Right lobe of liver (tissue), 6 donors: ENCODE measurements around the gene SCARF2. TPM values are rescaled to one million over a fixed set of nuclear protein-coding genes. Genes with fewer than 3 reads are reported as not detected.

ENCODE experiments used
- ATAC-seq, 4 donors: fragments of 200-7000 bp; cut with Tn5 transposase; one replicate each; pipeline ENCODE4 v1.9.1; 2020; ENCODE audit warnings: mild to moderate bottlenecking in 4 of 4, moderate library complexity in 4 of 4
- DNase-seq, 3 donors: peaks; one replicate each; pipeline ENCODE4 v3.0.0-alpha.2; 2020
- H3K27ac ChIP-seq, 3 donors: fragments of 200-600 bp; one replicate each; pipeline ENCODE4 v1.8.0; 2022
- H3K27me3 ChIP-seq, 2 donors: fragments of 200-600 bp; one replicate each; pipeline ENCODE4 v1.8.0; 2022
- H3K36me3 ChIP-seq, 4 donors: fragments of 200-600 bp; sonication (generic) in 1 of 4; one replicate each; pipeline versions ENCODE4 v1.5.1 to v1.8.0; 2017 to 2022; ENCODE audit warnings: control low read depth in 1 of 4
- H3K4me1 ChIP-seq, 4 donors: fragments of 200-600 bp; sonication (generic) in 1 of 4; one replicate each; pipeline versions ENCODE4 v1.5.1 to v1.8.0; 2017 to 2022; ENCODE audit warnings: control low read depth in 1 of 4
- H3K4me3 ChIP-seq, 3 donors: fragments of 200-600 bp; one replicate each; pipeline ENCODE4 v1.8.0; 2022
- H3K9me3 ChIP-seq, 4 donors: fragments of 200-600 bp; sonication (generic) in 1 of 4; one replicate each; pipeline versions ENCODE4 v1.5.1 to v1.8.0; 2017 to 2022; ENCODE audit warnings: control low read depth in 1 of 4
- CTCF ChIP-seq, 4 donors: fragments of 200-600 bp in 3 of 4; fragments of 450-650 bp in 1 of 4; IDR thresholded peaks; one replicate each; pipeline versions ENCODE4 v1.5.1 to v1.8.0; 2016 to 2022; ENCODE audit warnings: antibody characterized with exemption in 4 of 4, mild to moderate bottlenecking in 2 of 4
- POLR2A ChIP-seq: fragments of 450-650 bp; IDR thresholded peaks from one replicate; pipeline ENCODE4 v1.6.1; 2017; ENCODE audit warnings: antibody characterized with exemption, mild to moderate bottlenecking
- WGBS: methylation state at CpG from one replicate; pipeline ENCODE4 v1.1.6; 2018; ENCODE audit warnings: low coverage, low lambda C conversion rate; ENCODE audit not compliant: insufficient coverage; ENCODE audit errors: missing lambda C conversion rate; 5-methylcytosine and 5-hydroxymethylcytosine counted together
- intact Hi-C, 2 donors: fragments of 100-400 bp; cut with DNase I; formaldehyde crosslinking; loops; one replicate each; pipeline versions ENCODE4 v1.11.2 to v1.14.1; 2022
- total RNA-seq, 6 experiments: library from RNA; depleted of rRNA in 2 of 6; stranded (reverse); fragments of >200 nt in 2 of 6; fragmentation: NEBNext Ultra II Directional in 3 of 6; extraction: Animal tissue kit (Norgen Biotek cat#: 25700) in 3 of 6; gene quantifications; one replicate each; pipeline versions ENCODE4 v1.1.0 to v1.2.4, GENCODE V29; 2016 to 2023
- donor health status: DM: no; HTN: yes; CAD: no.
- donor health status: DM: no; HTN: no; CAD: no.
- donor health status: DM: no; HTN: no; CAD: no.
- donor health status: DM: no; HTN: yes; CAD: no.
- donor health status: DM: no; HTN: yes; CAD: no.

SCARF2 gene
- total RNA-seq, 6 experiments from 2014 or later = 1.1 to 3.4 (median 1.8) TPM

- ATAC-seq (no peak), DNase-seq (no peak)
- TF ChIP-seq POLR2A = no peak
- TF ChIP-seq CTCF (IDR thresholded peaks at IDR 0.05) = no peak
- H3K4me3 ChIP-seq = no peak overlapping the region
- no peak overlapping the region for H3K27ac ChIP-seq
- H3K4me1 ChIP-seq = peaks cover 0 to under 1% (median 0%) of the 10 kb centered on the region in 4 donors
- intact Hi-C loops = no loop called here
- no peaks in the 10 kb centered on the region for H3K27me3 ChIP-seq
- no peaks in the 10 kb centered on the region for H3K9me3 ChIP-seq
- no peaks in the 10 kb centered on the region for H3K36me3 ChIP-seq
Observed at GRCh38 chr22:20388200-20388599, 49.4 kb downstream of the SCARF2 start.

GRCh38 chr22:20386972-20387371, 50.7 kb downstream of the SCARF2 start:
- intact Hi-C loops = no loop called here
- H3K36me3 ChIP-seq = no peaks in the 10 kb centered on the region
- no peak for TF ChIP-seq POLR2A
- no peak for TF ChIP-seq CTCF (IDR thresholded peaks at IDR 0.05)
- no peak overlapping the region for H3K27ac ChIP-seq
- ATAC-seq = no peak
- no peaks in the 10 kb centered on the region for H3K4me1 ChIP-seq
- no peaks in the 10 kb centered on the region for H3K9me3 ChIP-seq
- DNase-seq = no peak
- H3K4me3 ChIP-seq = no peak overlapping the region
- WGBS = 79% methylated on average over 4 of the region's 4 CpGs
- H3K27me3 ChIP-seq = no peaks in the 10 kb centered on the region

GRCh38 chr22:20386336-20386735, 51.3 kb downstream of the SCARF2 start:
- Histone ChIP-seq H3K27ac (no peak overlapping the region), H3K4me1 (no peaks in the 10 kb centered on the region), H3K9me3 (no peaks in the 10 kb centered on the region), H3K27me3 (no peaks in the 10 kb centered on the region), H3K4me3 (no peak overlapping the region), H3K36me3 (no peaks in the 10 kb centered on the region)
- ATAC-seq (no peak), DNase-seq (no peak)
- 88% methylated on average over 2 of the region's 2 CpGs for WGBS
- intact Hi-C loops = no loop called here
- TF ChIP-seq POLR2A = no peak
- no peak for TF ChIP-seq CTCF (IDR thresholded peaks at IDR 0.05)

- Histone ChIP-seq H3K4me3 (no peak overlapping the region), H3K4me1 (no peaks in the 10 kb centered on the region), H3K36me3 (no peaks in the 10 kb centered on the region), H3K9me3 (no peaks in the 10 kb centered on the region), H3K27ac (no peak overlapping the region), H3K27me3 (no peaks in the 10 kb centered on the region)
- intact Hi-C loops = no loop called here
- ATAC-seq (no peak), DNase-seq (no peak)
- TF ChIP-seq CTCF (IDR thresholded peaks at IDR 0.05) (no peak), POLR2A (no peak)
- 100% methylated on average over 2 of the region's 6 CpGs for WGBS
Observed at GRCh38 chr22:20384865-20385264, 52.8 kb downstream of the SCARF2 start.

GRCh38 chr22:20384171-20384570, 53.5 kb downstream of the SCARF2 start:
- intact Hi-C loops = no loop called here
- Histone ChIP-seq H3K27ac (no peak overlapping the region), H3K4me1 (no peaks in the 10 kb centered on the region), H3K4me3 (no peak overlapping the region), H3K27me3 (no peaks in the 10 kb centered on the region), H3K9me3 (no peaks in the 10 kb centered on the region), H3K36me3 (no peaks in the 10 kb centered on the region)
- 53% methylated on average over 2 of the region's 2 CpGs for WGBS
- TF ChIP-seq CTCF (IDR thresholded peaks at IDR 0.05) = no peak
- no peak for TF ChIP-seq POLR2A
- ATAC-seq (no peak), DNase-seq (no peak)
